MCF 10A (cell line): ENCODE results near the gene DBNL. TPM values are rescaled to one million over a fixed set of nuclear protein-coding genes. Genes with fewer than 3 reads are reported as not detected.

Experiments
- BruUV-seq: library from RNA; stranded (reverse); fragments of 400-500 nt; replicated peaks from 2 replicates; lab custom pipeline; 2021; lab: Mats Ljungman, UMichigan
- CTCF ChIA-PET: fragments of 300-600 bp; sonication (Branson Sonifier 250); formaldehyde crosslinking; extraction: SDS; loops from one replicate; lab custom pipeline; 2021; ENCODE audit warnings: antibody characterized with exemption, inconsistent platforms; lab: Yijun Ruan, JAX
- POLR2A ChIA-PET: fragments of 300-600, 350-650 bp; sonication (Branson Sonifier 250); formaldehyde crosslinking; extraction: SDS; loops from one replicate; lab custom pipeline; 2020; ENCODE audit warnings: antibody characterized with exemption, inconsistent platforms; lab: Yijun Ruan, JAX
- DNase-seq: peaks from one replicate; pipeline ENCODE4 v3.0.0-alpha.2; 2018; ENCODE audit not compliant: unreplicated experiment
- H3K27ac Mint-ChIP-seq: one replicate; pipeline ENCODE4 v1.8.0; 2022; ENCODE audit warnings: mild to moderate bottlenecking, low read depth, mixed read lengths; ENCODE audit not compliant: unreplicated experiment
- H3K27me3 Mint-ChIP-seq: one replicate; pipeline ENCODE4 v1.8.0; 2022; ENCODE audit warnings: mixed read lengths; ENCODE audit not compliant: insufficient read depth, unreplicated experiment
- H3K36me3 Mint-ChIP-seq: one replicate; pipeline ENCODE4 v1.8.0; 2022; ENCODE audit warnings: mild to moderate bottlenecking, moderate library complexity, mixed read lengths; ENCODE audit not compliant: insufficient read depth, unreplicated experiment
- H3K4me1 Mint-ChIP-seq: one replicate; pipeline ENCODE4 v1.8.0; 2022; ENCODE audit warnings: mixed read lengths; ENCODE audit not compliant: insufficient read depth, unreplicated experiment
- H3K4me3 Mint-ChIP-seq: one replicate; pipeline ENCODE4 v1.8.0; 2022; ENCODE audit warnings: mild to moderate bottlenecking, moderate library complexity, mixed read lengths; ENCODE audit not compliant: unreplicated experiment
- H3K9me3 Mint-ChIP-seq: one replicate; pipeline ENCODE4 v1.8.0; 2022; ENCODE audit warnings: mixed read lengths; ENCODE audit not compliant: unreplicated experiment
- intact Hi-C: fragments of 100-400 bp; cut with micrococcal nuclease; formaldehyde crosslinking; loops from 2 replicates; pipeline ENCODE4 v1.14.1; 2022
- total RNA-seq: library from RNA; stranded (reverse); gene quantifications from 2 replicates; pipeline ENCODE4 v1.2.3, GENCODE V29; 2022
- TF ChIP-seq, protein P1 (sequence below): fragments of 200-600 bp; IDR thresholded peaks from one replicate; pipeline ENCODE4 v1.8.0; 2022; ENCODE audit warnings: antibody characterized with exemption, mild to moderate bottlenecking; ENCODE audit not compliant: unreplicated experiment

DBNL gene
- total RNA-seq, 1 experiment from 2014 or later: 49.7 TPM

DNA sequence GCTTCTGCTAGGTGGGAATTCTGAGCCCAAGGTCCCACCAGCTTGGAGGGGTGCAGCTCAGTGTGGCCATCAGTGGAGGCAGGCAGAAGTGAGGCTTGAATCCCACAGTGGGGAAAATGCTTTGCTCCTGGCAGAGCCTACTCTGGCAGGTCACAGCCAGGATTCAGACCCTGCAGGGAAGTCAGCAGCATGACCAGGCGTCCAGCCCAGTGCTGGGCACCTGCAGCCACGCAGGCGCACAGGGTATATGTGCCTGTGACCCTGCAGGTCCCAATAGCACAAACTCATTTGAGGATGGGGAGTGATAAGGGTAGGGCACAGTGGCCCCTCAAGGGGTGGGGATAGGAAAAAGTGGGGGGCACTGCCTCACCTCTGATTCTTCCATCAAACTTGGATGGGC is 51.3 kb downstream of the DBNL start:
- CTCF ChIA-PET: no interaction called here
- no peak overlapping the region for H3K27ac Mint-ChIP-seq
- BruUV-seq: no TSS peak
- TF ChIP-seq, protein P1, sequence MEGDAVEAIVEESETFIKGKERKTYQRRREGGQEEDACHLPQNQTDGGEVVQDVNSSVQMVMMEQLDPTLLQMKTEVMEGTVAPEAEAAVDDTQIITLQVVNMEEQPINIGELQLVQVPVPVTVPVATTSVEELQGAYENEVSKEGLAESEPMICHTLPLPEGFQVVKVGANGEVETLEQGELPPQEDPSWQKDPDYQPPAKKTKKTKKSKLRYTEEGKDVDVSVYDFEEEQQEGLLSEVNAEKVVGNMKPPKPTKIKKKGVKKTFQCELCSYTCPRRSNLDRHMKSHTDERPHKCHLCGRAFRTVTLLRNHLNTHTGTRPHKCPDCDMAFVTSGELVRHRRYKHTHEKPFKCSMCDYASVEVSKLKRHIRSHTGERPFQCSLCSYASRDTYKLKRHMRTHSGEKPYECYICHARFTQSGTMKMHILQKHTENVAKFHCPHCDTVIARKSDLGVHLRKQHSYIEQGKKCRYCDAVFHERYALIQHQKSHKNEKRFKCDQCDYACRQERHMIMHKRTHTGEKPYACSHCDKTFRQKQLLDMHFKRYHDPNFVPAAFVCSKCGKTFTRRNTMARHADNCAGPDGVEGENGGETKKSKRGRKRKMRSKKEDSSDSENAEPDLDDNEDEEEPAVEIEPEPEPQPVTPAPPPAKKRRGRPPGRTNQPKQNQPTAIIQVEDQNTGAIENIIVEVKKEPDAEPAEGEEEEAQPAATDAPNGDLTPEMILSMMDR: no peak
- POLR2A ChIA-PET: no interaction called here
- no peak for DNase-seq
- no peak overlapping the region for H3K4me3 Mint-ChIP-seq
- peaks cover 6% of the 10 kb centered on the region for H3K4me1 Mint-ChIP-seq
- H3K27me3 Mint-ChIP-seq: no peaks in the 10 kb centered on the region
- no peaks in the 10 kb centered on the region for H3K9me3 Mint-ChIP-seq
- intact Hi-C loops: no loop called here
- H3K36me3 Mint-ChIP-seq: peaks cover 7% of the 10 kb centered on the region

DNA sequence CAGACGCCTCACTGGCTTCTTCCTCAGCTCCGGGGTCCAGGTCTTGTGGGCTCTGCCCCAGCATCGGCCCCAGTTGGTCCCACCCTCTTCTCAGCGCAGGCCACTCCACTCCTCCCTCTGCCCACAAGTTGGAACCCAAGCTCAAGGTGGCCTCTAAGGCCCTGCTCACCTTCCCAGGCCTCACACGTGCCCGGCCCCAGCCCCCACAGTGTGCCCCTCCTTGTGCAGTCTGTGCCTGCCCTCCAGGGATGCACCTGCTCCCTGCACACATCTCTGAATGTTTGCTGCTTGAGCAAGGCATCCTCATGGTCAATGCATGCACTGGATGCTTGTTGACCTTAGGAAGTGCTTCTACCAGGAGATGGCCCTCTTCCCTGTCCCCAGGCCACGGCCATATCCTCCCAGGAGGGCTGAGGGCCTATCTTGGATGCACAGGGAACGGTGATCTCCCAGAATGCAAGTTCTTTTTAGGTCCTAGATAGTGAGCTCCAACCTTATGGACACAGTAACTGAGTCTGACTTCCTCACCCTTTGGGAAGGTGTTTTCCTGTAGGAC is 51.9 kb downstream of the DBNL start:
- POLR2A ChIA-PET: interaction anchor here (1.7 kb wide), 1 partner anchor 27 kb away, joined by 5 read pairs; the partner anchor contains the start of gene POLD2
- intact Hi-C loops: no loop called here
- H3K4me3 Mint-ChIP-seq: no peak overlapping the region
- no peaks in the 10 kb centered on the region for H3K9me3 Mint-ChIP-seq
- CTCF ChIA-PET: interaction anchor here (0.6 kb wide), 1 partner anchor 147 kb away, joined by 3 read pairs; no protein-coding TSS in a partner anchor
- DNase-seq: no peak
- TF ChIP-seq, protein P1: no peak
- no TSS peak for BruUV-seq
- peaks cover 7% of the 10 kb centered on the region for H3K36me3 Mint-ChIP-seq
- peaks cover 6% of the 10 kb centered on the region for H3K4me1 Mint-ChIP-seq
- H3K27me3 Mint-ChIP-seq: no peaks in the 10 kb centered on the region
- no peak overlapping the region for H3K27ac Mint-ChIP-seq

DNA sequence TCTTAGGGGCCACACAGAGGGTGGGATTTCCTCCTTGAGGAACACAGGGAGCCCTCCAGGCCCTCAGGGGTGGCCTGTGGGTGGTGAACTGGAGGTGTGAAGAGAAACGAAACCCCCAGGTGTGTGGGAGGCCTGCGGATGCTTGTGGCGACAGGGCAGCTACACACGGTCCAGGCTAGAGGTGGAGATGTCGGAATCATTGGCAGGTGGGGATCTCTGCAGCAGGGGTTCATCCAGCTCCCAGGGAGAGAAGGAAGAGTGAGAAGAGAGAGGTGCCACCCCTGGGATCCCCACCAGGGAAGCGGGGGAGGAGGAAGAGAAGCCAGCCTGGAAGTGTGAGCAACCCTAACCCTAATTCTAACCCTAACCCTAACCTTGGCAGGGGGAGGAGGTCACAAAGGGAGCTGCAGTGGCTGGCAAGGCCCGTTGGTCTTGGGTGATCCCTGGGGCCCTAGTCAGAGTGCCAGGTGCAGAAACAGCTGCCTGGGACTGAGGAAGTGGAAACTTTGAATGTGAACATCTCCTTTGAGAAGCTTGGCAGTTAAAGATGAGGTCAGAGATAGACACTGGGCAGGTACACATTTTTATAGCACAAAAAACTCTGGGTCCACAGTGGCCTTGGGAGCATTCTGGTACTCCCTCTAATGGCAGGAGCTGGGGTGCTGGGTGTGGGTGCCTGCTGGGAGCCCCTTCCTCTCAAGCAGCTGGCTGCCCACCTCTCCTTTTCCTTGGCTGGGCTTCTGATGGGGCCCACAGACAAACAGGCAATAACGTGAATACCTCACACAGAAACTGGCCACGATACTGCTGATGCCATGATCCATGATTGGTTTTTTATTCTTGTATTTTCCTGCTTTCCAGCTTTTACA is 52.8 kb downstream of the DBNL start:
- DNase-seq: no peak
- Mint-ChIP-seq H3K36me3 (peaks cover 7% of the 10 kb centered on the region), H3K4me1 (peaks cover 9% of the 10 kb centered on the region), H3K9me3 (no peaks in the 10 kb centered on the region), H3K4me3 (no peak overlapping the region), H3K27ac (no peak overlapping the region), H3K27me3 (no peaks in the 10 kb centered on the region)
- ChIA-PET CTCF (interaction anchor here (0.6 kb wide), 1 partner anchor 146 kb away, joined by 3 read pairs; no protein-coding TSS in a partner anchor), POLR2A (interaction anchor here (1.7 kb wide), 1 partner anchor 26 kb away, joined by 5 read pairs; the partner anchor contains the start of gene POLD2)
- BruUV-seq: no TSS peak
- TF ChIP-seq, protein P1: no peak
- intact Hi-C loops: no loop called here
